DND-41 (cell line): ENCODE data around the gene CSRNP2.
A peak's percentile ranks its signal among the peaks of the same experiment; 100 is the strongest.

Source experiments
- ATAC-seq: fragments of 200-7000 bp; cut with Tn5 transposase; 3 replicates; pipeline ENCODE4 v1.9.1; 2021; ENCODE audit warnings: low read depth; ENCODE audit not compliant: insufficient read depth
- DNase-seq: peaks from one replicate; pipeline ENCODE4 v3.0.0-alpha.2; 2020
- H2AFZ ChIP-seq: 2 replicates; pipeline ENCODE4 v1.6.0; 2012; ENCODE audit warnings: low read depth, low read length
- H3K27ac ChIP-seq: 2 replicates; pipeline ENCODE4 v1.5.1; 2012; ENCODE audit warnings: low read length, inconsistent platforms
- H3K27me3 ChIP-seq: fragments of 200-600 bp; sonication (generic); 2 replicates; pipeline ENCODE4 v1.6.0; 2012; ENCODE audit warnings: low read length, mild to moderate bottlenecking, inconsistent platforms; ENCODE audit not compliant: insufficient read depth, poor library complexity
- H3K36me3 ChIP-seq: 2 replicates; pipeline ENCODE4 v1.5.1; 2012; ENCODE audit warnings: low read length, inconsistent platforms; ENCODE audit not compliant: insufficient read depth
- H3K4me1 ChIP-seq: 2 replicates; pipeline ENCODE4 v1.5.1; 2012; ENCODE audit warnings: mild to moderate bottlenecking, low read length; ENCODE audit not compliant: insufficient read depth
- H3K4me2 ChIP-seq: 2 replicates; pipeline ENCODE4 v1.6.0; 2012; ENCODE audit warnings: mild to moderate bottlenecking, moderate library complexity, low read length, inconsistent platforms; ENCODE audit not compliant: insufficient read depth
- H3K4me3 ChIP-seq, 2 experiments: fragments of 200-600 bp in 1 of 2; shearing (Covaris generic) in 1 of 2; 2 replicates each; pipeline ENCODE4 v1.5.1; 2012 to 2016; ENCODE audit warnings: inconsistent platforms in 2 of 2, low read length in 2 of 2, mild to moderate bottlenecking in 2 of 2, low read depth in 1 of 2, moderate library complexity in 1 of 2
- H3K79me2 ChIP-seq: 2 replicates; pipeline ENCODE4 v1.6.0; 2012; ENCODE audit warnings: low read length, inconsistent platforms; ENCODE audit not compliant: insufficient read depth
- H3K9ac ChIP-seq: 2 replicates; pipeline ENCODE4 v1.6.0; 2012; ENCODE audit warnings: low read depth, mild to moderate bottlenecking, inconsistent platforms, low read length, moderate library complexity
- H3K9me3 ChIP-seq: 2 replicates; pipeline ENCODE4 v1.5.1; 2012; ENCODE audit warnings: low read length, moderate library complexity, mild to moderate bottlenecking, inconsistent platforms; ENCODE audit not compliant: insufficient read depth, severe bottlenecking
- H4K20me1 ChIP-seq: 2 replicates; pipeline ENCODE4 v1.6.0; 2012; ENCODE audit warnings: low read length; ENCODE audit not compliant: insufficient read depth
- EZH2 ChIP-seq: IDR thresholded peaks from 3 replicates; pipeline ENCODE4 v1.6.1; 2012; ENCODE audit warnings: borderline replicate concordance, low read depth, mild to moderate bottlenecking, moderate library complexity, low read length, inconsistent platforms; ENCODE audit not compliant: severe bottlenecking
- TF ChIP-seq, protein P1 (sequence below): IDR thresholded peaks from 2 replicates; pipeline ENCODE4 v1.5.1; 2012; ENCODE audit warnings: borderline replicate concordance, low read length, moderate library complexity, mild to moderate bottlenecking; ENCODE audit not compliant: poor library complexity, severe bottlenecking; ENCODE audit errors: extremely low read depth

Gene CSRNP2

DNA sequence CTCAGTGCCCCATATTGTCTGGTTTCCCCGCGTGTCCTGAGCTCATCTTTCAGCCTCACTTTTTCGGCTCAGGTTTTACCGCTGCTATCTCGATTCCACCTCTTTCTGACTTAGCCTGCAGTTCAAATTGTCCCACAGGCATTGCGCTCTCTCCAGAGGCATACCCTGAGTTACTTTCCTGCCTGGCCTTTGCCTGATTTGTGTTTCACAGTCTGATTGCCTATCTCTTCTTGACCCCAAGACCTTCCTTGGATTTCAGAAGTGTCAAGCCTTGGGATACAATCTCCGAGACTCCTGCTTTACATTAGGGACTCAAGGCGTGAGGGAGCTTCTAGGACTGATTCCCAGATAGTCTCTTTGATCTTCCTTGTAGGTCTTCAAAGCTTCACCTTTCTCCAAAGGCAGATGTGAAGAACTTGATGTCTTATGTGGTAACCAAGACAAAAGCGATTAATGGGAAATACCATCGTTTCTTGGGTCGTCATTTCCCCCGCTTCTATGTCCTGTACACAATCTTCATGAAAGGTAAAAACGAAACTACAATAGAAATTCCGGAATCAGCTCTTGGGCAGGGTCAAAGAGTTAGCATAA, 34.6 kb downstream of the CSRNP2 start:
- ATAC-seq (no peak), DNase-seq (peak; percentile 24)
- Histone ChIP-seq H4K20me1 (no peaks in the 10 kb centered on the region; the same call in 1 of the 2 replicates), H3K4me2 (peak overlapping the region; percentile 87), H3K36me3 (peaks cover 21% of the 10 kb centered on the region), H2AFZ (peak overlapping the region; percentile 81), H3K9me3 (no peaks in the 10 kb centered on the region), H3K79me2 (peaks cover 27% of the 10 kb centered on the region), H3K27me3 (no peaks in the 10 kb centered on the region), H3K9ac (peak overlapping the region; percentile 79), H3K4me1 (peaks cover 33% of the 10 kb centered on the region), H3K27ac (peak overlapping the region; percentile 97), H3K4me3 (peak overlapping the region; percentile 70 to 72)
- TF ChIP-seq EZH2: no peak
- TF ChIP-seq, protein P1, sequence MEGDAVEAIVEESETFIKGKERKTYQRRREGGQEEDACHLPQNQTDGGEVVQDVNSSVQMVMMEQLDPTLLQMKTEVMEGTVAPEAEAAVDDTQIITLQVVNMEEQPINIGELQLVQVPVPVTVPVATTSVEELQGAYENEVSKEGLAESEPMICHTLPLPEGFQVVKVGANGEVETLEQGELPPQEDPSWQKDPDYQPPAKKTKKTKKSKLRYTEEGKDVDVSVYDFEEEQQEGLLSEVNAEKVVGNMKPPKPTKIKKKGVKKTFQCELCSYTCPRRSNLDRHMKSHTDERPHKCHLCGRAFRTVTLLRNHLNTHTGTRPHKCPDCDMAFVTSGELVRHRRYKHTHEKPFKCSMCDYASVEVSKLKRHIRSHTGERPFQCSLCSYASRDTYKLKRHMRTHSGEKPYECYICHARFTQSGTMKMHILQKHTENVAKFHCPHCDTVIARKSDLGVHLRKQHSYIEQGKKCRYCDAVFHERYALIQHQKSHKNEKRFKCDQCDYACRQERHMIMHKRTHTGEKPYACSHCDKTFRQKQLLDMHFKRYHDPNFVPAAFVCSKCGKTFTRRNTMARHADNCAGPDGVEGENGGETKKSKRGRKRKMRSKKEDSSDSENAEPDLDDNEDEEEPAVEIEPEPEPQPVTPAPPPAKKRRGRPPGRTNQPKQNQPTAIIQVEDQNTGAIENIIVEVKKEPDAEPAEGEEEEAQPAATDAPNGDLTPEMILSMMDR: no peak

DNA sequence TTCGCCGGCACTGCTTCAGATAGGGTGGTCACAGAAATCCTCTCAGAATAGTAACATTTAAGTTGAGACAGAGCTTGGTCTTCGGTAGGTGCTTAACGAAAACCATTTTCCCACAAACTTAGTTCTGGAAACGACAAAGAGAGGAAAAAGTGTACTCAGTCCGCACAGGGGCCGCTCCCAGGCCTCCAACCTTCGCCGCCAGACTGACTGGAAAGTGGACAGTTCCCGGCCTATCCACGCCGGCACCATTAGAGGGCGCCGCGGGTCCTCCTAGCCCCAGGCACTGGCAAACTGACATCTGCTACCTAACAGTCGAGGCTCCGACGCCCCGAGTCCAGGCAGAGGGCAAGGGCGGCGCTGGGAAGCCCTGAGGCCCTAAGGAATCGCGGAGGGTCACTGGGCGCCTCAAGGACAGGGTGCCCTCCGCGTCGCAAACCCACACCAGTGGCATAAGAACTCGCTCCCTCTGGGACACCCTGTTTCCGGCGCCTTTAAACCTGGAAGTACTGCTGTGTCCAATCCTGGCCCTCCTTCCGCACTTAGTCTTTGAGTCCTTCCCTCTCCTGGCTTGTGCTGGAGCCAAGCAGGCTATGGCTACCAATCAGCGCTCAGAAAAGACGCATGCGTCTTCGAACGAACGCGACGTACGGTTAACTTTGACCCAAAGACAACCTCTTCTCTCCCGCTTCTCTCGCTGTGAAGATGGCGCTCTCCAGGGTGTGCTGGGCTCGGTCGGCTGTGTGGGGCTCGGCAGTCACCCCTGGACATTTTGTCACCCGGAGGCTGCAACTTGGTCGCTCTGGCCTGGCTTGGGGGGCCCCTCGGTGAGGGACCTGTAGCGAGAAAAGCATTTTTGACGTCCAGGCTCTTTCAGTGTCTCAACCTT, 35.5 kb downstream of the CSRNP2 start, which contains the start of gene LETMD1:
LETMD1 (plus strand) TSS at position 673 of the 886 bp plus-strand sequence; CDS start at position 703, 30 bp downstream.
- H3K4me1 ChIP-seq: peaks cover 33% of the 10 kb centered on the region
- H3K27ac ChIP-seq: peak within 1 kb of the TSS; percentile 97
- no peaks in the 10 kb centered on the region for H3K27me3 ChIP-seq
- H4K20me1 ChIP-seq: no peaks in the 10 kb centered on the region; the same call in 1 of the 2 replicates
- peak within 1 kb of the TSS; percentile 70 to 72 for H3K4me3 ChIP-seq
- peak within 1 kb of the TSS; percentile 87 for H2AFZ ChIP-seq
- H3K4me2 ChIP-seq: peak within 1 kb of the TSS; percentile 87
- H3K9me3 ChIP-seq: no peaks in the 10 kb centered on the region
- peak; percentile 97 for ATAC-seq
- H3K36me3 ChIP-seq: peaks cover 13% of the 10 kb centered on the region
- DNase-seq: peak; percentile 96
- peaks cover 27% of the 10 kb centered on the region for H3K79me2 ChIP-seq
- peak within 1 kb of the TSS; percentile 79 for H3K9ac ChIP-seq
- TF ChIP-seq, protein P1: peak; percentile 97
- no peak for TF ChIP-seq EZH2

DNA sequence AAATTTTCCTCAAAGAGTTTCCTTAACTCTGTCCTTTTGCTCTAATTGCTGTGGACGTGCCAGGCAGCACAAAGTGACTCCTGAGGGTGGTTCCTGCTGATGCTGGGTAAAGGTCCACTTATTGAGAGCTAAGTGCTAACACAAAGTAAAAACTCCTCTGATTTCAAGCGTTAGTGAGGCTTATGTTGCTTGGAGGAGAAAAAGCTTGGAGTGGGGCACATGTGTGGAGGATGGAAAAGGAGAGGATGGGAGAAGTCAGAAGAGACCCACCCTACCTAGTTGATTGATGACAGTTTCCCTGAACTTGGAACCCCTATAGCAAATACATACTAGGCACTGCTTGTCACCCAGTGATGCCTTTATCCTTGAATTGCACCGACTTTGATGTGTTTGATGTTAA, 47.1 kb downstream of the CSRNP2 start:
- H3K4me3 ChIP-seq: no peak overlapping the region
- no peaks in the 10 kb centered on the region for H3K9me3 ChIP-seq
- no peak overlapping the region for H3K4me2 ChIP-seq
- H3K36me3 ChIP-seq: no peaks in the 10 kb centered on the region
- H4K20me1 ChIP-seq: no peaks in the 10 kb centered on the region
- no peaks in the 10 kb centered on the region for H3K4me1 ChIP-seq
- H3K79me2 ChIP-seq: no peaks in the 10 kb centered on the region
- ATAC-seq (no peak), DNase-seq (no peak)
- no peak overlapping the region for H3K9ac ChIP-seq
- H2AFZ ChIP-seq: no peak overlapping the region
- TF ChIP-seq, protein P1: no peak
- TF ChIP-seq EZH2: no peak
- H3K27me3 ChIP-seq: no peaks in the 10 kb centered on the region
- no peak overlapping the region for H3K27ac ChIP-seq
